PC-9 (cell line): ENCODE results near the gene ST6GALNAC1. TPM values are rescaled to one million over a fixed set of nuclear protein-coding genes. Genes with fewer than 3 reads are reported as not detected.

Experiments used
- BruUV-seq: library from RNA; stranded (reverse); fragments of 400-500 nt; replicated peaks from 2 replicates; lab custom pipeline; 2021; lab: Mats Ljungman, UMichigan
- CTCF ChIA-PET: fragments of 300-600 bp; sonication (Branson Sonifier 250); formaldehyde crosslinking; loops from one replicate; lab custom pipeline; 2022; ENCODE audit warnings: antibody characterized with exemption; lab: Charles Lee
- POLR2A ChIA-PET: fragments of 300-600 bp; sonication (Branson Sonifier 250); formaldehyde crosslinking; loops from one replicate; lab custom pipeline; 2022; ENCODE audit warnings: antibody characterized with exemption; ENCODE audit not compliant: unreplicated experiment; lab: Charles Lee
- DNase-seq, 2 experiments: peaks; one replicate each; pipeline versions ENCODE4 v3.0.0 to v3.0.0-alpha.2; 2015 to 2022; ENCODE audit warnings: mixed read lengths in 1 of 2
- H2AFZ ChIP-seq: fragments of 200-600 bp; sonication (generic); 2 replicates; pipeline ENCODE4 v1.8.1; 2017; ENCODE audit warnings: antibody characterized with exemption
- H3F3A ChIP-seq: fragments of 200-600 bp; sonication (generic); 2 replicates; pipeline ENCODE4 v1.8.1; 2017; ENCODE audit warnings: antibody characterized with exemption, mild to moderate bottlenecking, low read depth; ENCODE audit not compliant: insufficient read depth
- H3K27ac ChIP-seq: fragments of 200-600 bp; sonication (generic); 2 replicates; pipeline ENCODE4 v1.6.1; 2016; ENCODE audit warnings: mixed run types
- H3K27me3 ChIP-seq: fragments of 200-600 bp; sonication (generic); 2 replicates; pipeline ENCODE4 v1.6.1; 2016; ENCODE audit warnings: low read depth, mixed run types; ENCODE audit not compliant: insufficient read depth
- H3K36me3 ChIP-seq: fragments of 200-600 bp; sonication (generic); 2 replicates; pipeline ENCODE4 v1.6.1; 2016; ENCODE audit warnings: low read depth, mixed run types
- H3K4me1 ChIP-seq: fragments of 200-600 bp; sonication (generic); replicated peaks from 2 replicates; pipeline ENCODE4 v1.6.1; 2016; ENCODE audit warnings: mixed run types; ENCODE audit not compliant: insufficient read depth
- H3K4me2 ChIP-seq: fragments of 200-600 bp; sonication (generic); 2 replicates; pipeline ENCODE4 v1.6.1; 2017; ENCODE audit warnings: mixed run types
- H3K4me3 ChIP-seq: fragments of 200-600 bp; sonication (generic); 2 replicates; pipeline ENCODE4 v1.6.1; 2016; ENCODE audit warnings: mixed run types
- H3K79me2 ChIP-seq: fragments of 200-600 bp; sonication (generic); 2 replicates; pipeline ENCODE4 v1.6.1; 2017; ENCODE audit warnings: low read depth, mixed run types
- H3K9me2 ChIP-seq: fragments of 200-600 bp; sonication (generic); 2 replicates; pipeline ENCODE4 v1.8.1; 2017; ENCODE audit warnings: mild to moderate bottlenecking; ENCODE audit not compliant: insufficient read depth
- H3K9me3 ChIP-seq: fragments of 200-600 bp; sonication (generic); 2 replicates; pipeline ENCODE4 v1.8.1; 2016; ENCODE audit warnings: low read depth; ENCODE audit not compliant: insufficient read depth
- H4K20me1 ChIP-seq: fragments of 200-600 bp; sonication (generic); 2 replicates; pipeline ENCODE4 v1.8.1; 2017; ENCODE audit not compliant: insufficient read depth
- EZH2 ChIP-seq: fragments of 200-600 bp; sonication (generic); IDR thresholded peaks from 2 replicates; pipeline ENCODE4 v1.8.0; 2017; ENCODE audit warnings: antibody characterized with exemption, low read depth
- intact Hi-C: fragments of 100-400 bp; cut with micrococcal nuclease; formaldehyde crosslinking; loops from one replicate; pipeline ENCODE4 v1.10.0; 2022; ENCODE audit not compliant: unreplicated experiment
- total RNA-seq: library from RNA; stranded (reverse); gene quantifications from 2 replicates; pipeline ENCODE4 v1.2.3, GENCODE V29; 2021
- TF ChIP-seq, protein P1 (sequence below): fragments of 200-600 bp; sonication (generic); conservative IDR thresholded peaks from 2 replicates; pipeline ENCODE4 v1.6.1; 2017; ENCODE audit warnings: mixed run types, antibody characterized with exemption, mild to moderate bottlenecking, moderate library complexity

The ST6GALNAC1 gene
- total RNA-seq, 1 experiment from 2014 or later, result 0.76 TPM

DNA sequence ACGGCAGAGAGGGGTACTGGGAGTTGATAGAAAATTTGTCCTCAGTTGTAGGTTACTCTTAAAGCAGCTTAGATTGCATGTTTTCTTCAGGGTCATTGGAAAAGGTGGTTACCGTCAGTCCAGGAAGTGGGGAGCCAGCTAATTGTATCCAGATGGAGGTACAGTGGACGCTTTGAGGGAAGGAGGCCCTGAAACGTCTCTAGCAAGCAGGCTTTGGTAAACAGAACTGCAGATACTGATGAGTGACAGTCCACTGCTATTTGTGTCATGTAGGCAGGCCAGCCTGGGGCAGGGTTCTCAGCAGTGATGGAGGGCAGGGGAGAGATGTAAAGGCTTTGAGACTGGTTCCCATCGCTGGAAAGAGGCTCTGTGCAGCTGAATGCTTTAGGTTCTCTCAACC is 30.2 kb upstream of the ST6GALNAC1 start:
- Histone ChIP-seq H4K20me1 (no peaks in the 10 kb centered on the region), H3K4me3 (no peak overlapping the region), H2AFZ (no peak overlapping the region), H3K27me3 (no peaks in the 10 kb centered on the region), H3K9me2 (no peaks in the 10 kb centered on the region), H3K36me3 (no peaks in the 10 kb centered on the region), H3F3A (peaks cover 12% of the 10 kb centered on the region; the same call in 1 of the 2 replicates), H3K9me3 (no peaks in the 10 kb centered on the region), H3K4me1 (peaks cover 9% of the 10 kb centered on the region), H3K79me2 (no peaks in the 10 kb centered on the region), H3K27ac (no peak overlapping the region), H3K4me2 (no peak overlapping the region)
- no peak for TF ChIP-seq EZH2
- TF ChIP-seq, protein P1, sequence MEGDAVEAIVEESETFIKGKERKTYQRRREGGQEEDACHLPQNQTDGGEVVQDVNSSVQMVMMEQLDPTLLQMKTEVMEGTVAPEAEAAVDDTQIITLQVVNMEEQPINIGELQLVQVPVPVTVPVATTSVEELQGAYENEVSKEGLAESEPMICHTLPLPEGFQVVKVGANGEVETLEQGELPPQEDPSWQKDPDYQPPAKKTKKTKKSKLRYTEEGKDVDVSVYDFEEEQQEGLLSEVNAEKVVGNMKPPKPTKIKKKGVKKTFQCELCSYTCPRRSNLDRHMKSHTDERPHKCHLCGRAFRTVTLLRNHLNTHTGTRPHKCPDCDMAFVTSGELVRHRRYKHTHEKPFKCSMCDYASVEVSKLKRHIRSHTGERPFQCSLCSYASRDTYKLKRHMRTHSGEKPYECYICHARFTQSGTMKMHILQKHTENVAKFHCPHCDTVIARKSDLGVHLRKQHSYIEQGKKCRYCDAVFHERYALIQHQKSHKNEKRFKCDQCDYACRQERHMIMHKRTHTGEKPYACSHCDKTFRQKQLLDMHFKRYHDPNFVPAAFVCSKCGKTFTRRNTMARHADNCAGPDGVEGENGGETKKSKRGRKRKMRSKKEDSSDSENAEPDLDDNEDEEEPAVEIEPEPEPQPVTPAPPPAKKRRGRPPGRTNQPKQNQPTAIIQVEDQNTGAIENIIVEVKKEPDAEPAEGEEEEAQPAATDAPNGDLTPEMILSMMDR, result no peak
- CTCF ChIA-PET, result no interaction called here
- no TSS peak for BruUV-seq
- DNase-seq, result no peak
- intact Hi-C loops, result loop anchor here (5.0 kb wide), 3 partner anchors 41 to 146 kb away; no protein-coding TSS in a partner anchor
- POLR2A ChIA-PET, result no interaction called here

DNA sequence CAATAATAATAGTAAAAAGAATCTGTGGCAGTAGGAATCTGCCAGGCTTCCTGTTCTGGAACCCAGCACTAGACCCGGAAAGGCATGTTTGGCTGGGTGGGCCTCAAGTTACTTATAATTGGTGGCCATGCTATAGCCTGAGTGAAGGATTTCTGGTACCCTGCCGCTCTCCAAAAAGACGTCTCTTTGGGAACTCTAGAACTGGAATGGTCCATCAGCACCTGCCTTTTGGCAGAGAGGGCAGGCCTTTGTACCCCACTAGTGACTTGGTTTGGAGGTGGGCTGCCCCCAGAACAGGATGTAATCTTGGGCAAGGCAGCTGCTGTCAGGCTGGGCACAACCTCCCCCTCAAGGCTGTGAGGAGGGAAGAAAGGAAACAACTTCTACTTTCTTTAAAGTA is 29.3 kb upstream of the ST6GALNAC1 start:
- no peak overlapping the region for H3K27ac ChIP-seq
- BruUV-seq, result no TSS peak
- H2AFZ ChIP-seq, result no peak overlapping the region
- H3F3A ChIP-seq, result peaks cover 12% of the 10 kb centered on the region; the same call in 1 of the 2 replicates
- H3K9me3 ChIP-seq, result no peaks in the 10 kb centered on the region
- H3K4me2 ChIP-seq, result peak overlapping the region; percentile 92
- no peaks in the 10 kb centered on the region for H3K27me3 ChIP-seq
- ChIA-PET POLR2A (no interaction called here), CTCF (no interaction called here)
- no peaks in the 10 kb centered on the region for H3K9me2 ChIP-seq
- intact Hi-C loops, result loop anchor here (5.0 kb wide), 3 partner anchors 41 to 146 kb away; no protein-coding TSS in a partner anchor
- no peaks in the 10 kb centered on the region for H3K36me3 ChIP-seq
- no peak for DNase-seq
- no peak for TF ChIP-seq EZH2
- TF ChIP-seq, protein P1, result no peak
- peaks cover 9% of the 10 kb centered on the region for H3K4me1 ChIP-seq
- H3K79me2 ChIP-seq, result no peaks in the 10 kb centered on the region
- peak overlapping the region; percentile 69; the same call in 1 of the 2 replicates for H3K4me3 ChIP-seq
- no peaks in the 10 kb centered on the region for H4K20me1 ChIP-seq

DNA sequence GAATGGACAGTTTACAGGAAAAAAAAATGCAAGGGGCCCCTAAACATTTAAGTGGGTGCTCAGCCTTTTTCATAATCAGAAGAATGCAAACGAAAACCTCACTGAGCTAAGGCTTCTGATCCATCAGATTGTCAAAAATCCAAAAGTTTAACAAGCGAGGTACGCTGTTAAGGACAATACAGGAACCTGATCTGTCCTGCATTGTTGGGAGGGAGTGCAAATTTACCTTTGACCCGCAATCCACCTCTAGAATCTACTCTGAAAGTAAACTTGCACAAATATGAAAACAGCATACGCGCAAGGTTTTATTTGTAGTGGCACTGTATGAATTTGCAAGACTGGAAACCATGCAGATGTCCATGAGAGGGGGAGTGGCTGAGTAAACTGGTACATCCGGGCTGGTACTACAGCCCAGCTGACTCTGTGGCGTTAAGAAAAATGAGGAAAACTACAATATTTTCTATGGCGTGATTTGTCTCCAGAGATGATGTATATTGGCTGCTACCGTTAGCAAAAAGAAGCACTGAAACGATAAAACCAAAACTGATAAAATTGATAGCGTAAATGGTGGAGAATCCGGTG is 28.8 kb upstream of the ST6GALNAC1 start:
- TF ChIP-seq, protein P1, result no peak
- TF ChIP-seq EZH2, result no peak
- TSS peak; percentile 91 for BruUV-seq
- H3K9me2 ChIP-seq, result no peaks in the 10 kb centered on the region
- H3K4me2 ChIP-seq, result peak overlapping the region; percentile 92
- peaks cover 9% of the 10 kb centered on the region for H3K4me1 ChIP-seq
- H2AFZ ChIP-seq, result peak overlapping the region; percentile 78
- H3K79me2 ChIP-seq, result no peaks in the 10 kb centered on the region
- intact Hi-C loops, result loop anchor here (5.0 kb wide), 3 partner anchors 40 to 145 kb away; no protein-coding TSS in a partner anchor
- H3K27ac ChIP-seq, result peak overlapping the region; percentile 37
- no peaks in the 10 kb centered on the region for H3K9me3 ChIP-seq
- ChIA-PET POLR2A (interaction anchor here (0.5 to 0.7 kb wide), 2 partner anchors 33 to 60 kb away, joined by 3 to 9 read pairs; no protein-coding TSS in a partner anchor), CTCF (interaction anchor here (0.7 kb wide), 1 partner anchor 14 kb away, joined by 4 read pairs; no protein-coding TSS in a partner anchor)
- DNase-seq, result no peak
- no peaks in the 10 kb centered on the region for H3K27me3 ChIP-seq
- H3F3A ChIP-seq, result peaks cover 12% of the 10 kb centered on the region; the same call in 1 of the 2 replicates
- H3K4me3 ChIP-seq, result peak overlapping the region; percentile 69
- H4K20me1 ChIP-seq, result no peaks in the 10 kb centered on the region
- H3K36me3 ChIP-seq, result no peaks in the 10 kb centered on the region
